SU-DHL-6 (cell line): Measurements from ENCODE around the gene ANTXRL.

Source experiments
- EZH2phosphoT487 ChIP-seq: fragments of 200-600 bp; sonication (generic), shearing (Covaris generic); conservative IDR thresholded peaks from 2 replicates; pipeline ENCODE4 v1.6.1; 2018; ENCODE audit warnings: mild to moderate bottlenecking, antibody characterized with exemption, low read length, moderate library complexity, mixed read lengths
- TF ChIP-seq, protein P1 (sequence below): fragments of 200-600 bp; sonication (generic); IDR thresholded peaks from one replicate; pipeline ENCODE4 v1.5.1; 2017; ENCODE audit warnings: antibody characterized with exemption, mild to moderate bottlenecking, low read length, moderate library complexity; ENCODE audit not compliant: insufficient read depth, poor library complexity, severe bottlenecking

DNA sequence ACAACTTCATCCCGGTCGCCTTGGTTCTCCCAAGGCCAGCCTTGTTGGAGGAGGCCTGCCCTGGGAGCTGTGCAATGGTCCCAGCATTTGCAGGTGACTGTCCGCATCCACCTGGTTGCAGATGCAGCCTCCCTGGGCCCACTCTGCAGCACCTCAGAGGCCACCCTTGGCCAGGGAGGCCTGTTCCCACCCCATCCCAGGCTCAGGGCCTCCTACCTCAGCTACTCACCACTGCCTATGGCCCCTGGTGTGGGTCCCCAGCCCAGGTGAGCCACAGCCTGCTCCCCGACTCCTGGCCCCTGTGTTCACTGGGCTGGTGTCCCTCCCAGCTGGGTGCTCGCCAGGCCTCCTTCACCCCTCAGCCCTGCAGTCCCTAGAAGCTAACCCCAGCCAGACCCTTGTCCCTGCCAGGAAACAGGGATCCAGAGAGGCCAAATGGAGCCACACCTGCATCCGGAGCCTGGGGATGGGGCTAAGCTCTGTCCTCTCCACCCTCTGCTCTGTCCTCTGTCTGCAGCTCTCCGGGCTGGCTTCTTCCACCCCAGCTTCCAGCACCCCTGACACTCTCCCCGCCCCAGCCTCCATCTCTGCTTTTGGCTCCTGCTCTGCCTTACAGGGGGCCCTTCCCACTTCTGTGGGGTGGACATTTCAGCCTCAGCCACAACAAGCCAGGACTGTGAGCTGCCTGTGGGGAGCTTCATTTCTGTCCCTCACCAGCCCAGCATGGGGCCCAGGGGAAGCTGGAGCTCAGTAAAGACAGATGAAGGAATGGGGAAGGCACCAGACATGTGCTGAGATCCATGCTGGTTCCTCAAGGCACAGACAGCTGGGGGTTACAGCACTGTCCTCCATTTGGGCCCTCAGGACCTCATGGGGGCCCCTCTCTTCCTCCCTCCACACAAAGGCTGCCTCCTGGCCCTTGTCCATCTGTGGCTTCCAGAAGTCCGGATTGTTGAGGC lies 35.6 kb upstream of the ANTXRL start:
- TF ChIP-seq, protein P1, sequence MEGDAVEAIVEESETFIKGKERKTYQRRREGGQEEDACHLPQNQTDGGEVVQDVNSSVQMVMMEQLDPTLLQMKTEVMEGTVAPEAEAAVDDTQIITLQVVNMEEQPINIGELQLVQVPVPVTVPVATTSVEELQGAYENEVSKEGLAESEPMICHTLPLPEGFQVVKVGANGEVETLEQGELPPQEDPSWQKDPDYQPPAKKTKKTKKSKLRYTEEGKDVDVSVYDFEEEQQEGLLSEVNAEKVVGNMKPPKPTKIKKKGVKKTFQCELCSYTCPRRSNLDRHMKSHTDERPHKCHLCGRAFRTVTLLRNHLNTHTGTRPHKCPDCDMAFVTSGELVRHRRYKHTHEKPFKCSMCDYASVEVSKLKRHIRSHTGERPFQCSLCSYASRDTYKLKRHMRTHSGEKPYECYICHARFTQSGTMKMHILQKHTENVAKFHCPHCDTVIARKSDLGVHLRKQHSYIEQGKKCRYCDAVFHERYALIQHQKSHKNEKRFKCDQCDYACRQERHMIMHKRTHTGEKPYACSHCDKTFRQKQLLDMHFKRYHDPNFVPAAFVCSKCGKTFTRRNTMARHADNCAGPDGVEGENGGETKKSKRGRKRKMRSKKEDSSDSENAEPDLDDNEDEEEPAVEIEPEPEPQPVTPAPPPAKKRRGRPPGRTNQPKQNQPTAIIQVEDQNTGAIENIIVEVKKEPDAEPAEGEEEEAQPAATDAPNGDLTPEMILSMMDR = no peak
- TF ChIP-seq EZH2phosphoT487 = no peak
